HEK293T (cell line): ENCODE data around the gene PTPN21.

ENCODE experiments used
- ARNT ChIP-seq: fragments of 450-650 bp; IDR thresholded peaks from 2 replicates; pipeline ENCODE4 v1.6.1; 2017; ENCODE audit warnings: mild to moderate bottlenecking
- BHLHE40 ChIP-seq: fragments of 450-650 bp; IDR thresholded peaks from 2 replicates; pipeline ENCODE4 v1.6.1; 2016; ENCODE audit warnings: mild to moderate bottlenecking, moderate library complexity, borderline replicate concordance
- FOXK2 ChIP-seq: fragments of 450-650 bp; IDR thresholded peaks from 2 replicates; pipeline ENCODE4 v1.6.1; 2016; ENCODE audit warnings: mild to moderate bottlenecking
- FOXM1 ChIP-seq: fragments of 450-650 bp; IDR thresholded peaks from 2 replicates; pipeline ENCODE4 v1.6.1; 2017; ENCODE audit warnings: mild to moderate bottlenecking, borderline replicate concordance
- NFRKB ChIP-seq: fragments of 450-650 bp; IDR thresholded peaks from 2 replicates; pipeline ENCODE4 v1.6.1; 2016; ENCODE audit warnings: mild to moderate bottlenecking, moderate library complexity
- SP1 ChIP-seq: fragments of 450-650 bp; IDR thresholded peaks from 2 replicates; pipeline ENCODE4 v1.6.1; 2017
- SUZ12 ChIP-seq: fragments of 450-650 bp; IDR thresholded peaks from 2 replicates; pipeline ENCODE4 v1.6.1; 2016; ENCODE audit warnings: mild to moderate bottlenecking
- TARDBP ChIP-seq: fragments of 450-650 bp; IDR thresholded peaks from 2 replicates; pipeline ENCODE4 v1.6.1; 2016
- ZNF384 ChIP-seq: fragments of 450-650 bp; IDR thresholded peaks from 2 replicates; pipeline ENCODE4 v1.6.1; 2016

DNA sequence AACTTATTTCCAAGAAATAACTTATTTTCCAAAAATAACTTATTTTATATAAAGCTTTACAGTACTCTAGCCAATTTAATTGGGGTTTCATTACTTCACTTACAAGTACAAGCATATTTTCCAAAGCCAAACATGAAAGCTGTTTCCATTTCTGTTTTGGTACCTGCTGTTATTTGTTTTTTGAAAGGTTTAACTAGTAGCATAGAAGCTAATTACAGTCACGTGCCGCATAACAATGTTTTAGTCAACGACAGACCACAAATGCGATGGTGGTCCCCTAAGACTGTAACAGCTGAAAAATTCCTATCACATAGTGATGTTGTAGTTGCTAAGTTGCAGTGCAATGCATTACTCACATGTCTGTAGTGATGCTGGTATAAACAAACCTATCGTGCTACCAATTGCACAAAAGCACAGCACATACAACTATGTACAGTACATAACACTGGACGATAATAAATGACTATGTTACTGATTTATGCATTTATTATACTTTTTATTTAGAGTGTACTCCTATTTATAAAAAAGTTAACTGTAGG lies 21.7 kb downstream of the PTPN21 start:
- TF ChIP-seq TARDBP (no peak), FOXM1 (no peak), NFRKB (no peak), SP1 (no peak), BHLHE40 (no peak), FOXK2 (no peak), ARNT (no peak), SUZ12 (no peak), ZNF384 (no peak)
